Stimulated activated CD8-positive, alpha-beta memory T cell treated with anti-CD3 and anti-CD28 coated beads, Interleukin-15, amount 100 ng/mL, for 48 hours (primary cell): ENCODE measurements around the gene ANKS1A.

Source experiments
- DNase-seq, 2 donors: peaks; one replicate each; pipeline ENCODE4 v3.0.0-alpha.2; 2020; ENCODE audit warnings: low read depth in 2 of 2

Gene ANKS1A

DNA sequence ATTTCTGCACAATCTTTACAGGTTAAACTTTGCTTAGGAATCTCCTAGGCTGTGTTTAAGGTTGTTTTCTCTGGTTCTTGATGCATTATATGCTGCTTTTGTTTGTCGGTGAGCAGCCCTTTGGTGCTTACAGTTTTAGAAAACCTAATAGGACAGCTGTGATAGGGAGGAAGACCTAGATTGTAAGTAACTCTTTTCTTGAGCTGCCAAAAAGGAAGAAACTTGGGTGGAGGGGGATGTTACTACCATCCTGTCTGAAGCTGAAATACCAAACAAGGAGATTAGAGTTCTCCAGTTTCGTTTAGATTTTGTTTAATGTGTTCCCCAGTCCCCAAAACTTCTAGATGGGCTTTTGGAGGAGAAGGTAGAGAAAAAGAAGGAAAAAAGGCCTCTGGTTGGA lies 72.0 kb downstream of the ANKS1A start:
- no peak for DNase-seq

GRCh38 chr6:34961574-34961973 lies 72.5 kb downstream of the ANKS1A start:
- DNase-seq: no peak

DNA sequence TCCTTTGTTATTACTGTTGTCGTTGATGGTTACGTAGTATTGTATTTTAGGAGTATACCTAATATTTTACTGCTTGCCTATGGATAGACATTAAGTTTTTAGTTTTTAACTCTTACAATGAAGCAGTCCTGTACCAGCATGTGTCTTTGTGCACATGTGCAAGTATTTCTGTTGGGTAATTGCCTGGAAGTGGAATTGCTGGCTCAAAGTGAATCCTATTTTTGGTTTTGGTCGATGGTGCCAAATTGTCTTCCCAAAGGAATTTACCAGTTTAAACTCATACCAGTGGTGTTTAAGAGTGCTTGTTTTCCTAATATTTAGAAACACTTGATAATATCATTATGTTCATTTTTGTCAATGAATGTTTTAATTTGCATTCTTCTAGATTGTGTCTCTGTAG lies 75.5 kb downstream of the ANKS1A start:
- no peak for DNase-seq

- DNase-seq: no peak
Observed at GRCh38 chr6:34967461-34967860, 78.4 kb downstream of the ANKS1A start.

DNA sequence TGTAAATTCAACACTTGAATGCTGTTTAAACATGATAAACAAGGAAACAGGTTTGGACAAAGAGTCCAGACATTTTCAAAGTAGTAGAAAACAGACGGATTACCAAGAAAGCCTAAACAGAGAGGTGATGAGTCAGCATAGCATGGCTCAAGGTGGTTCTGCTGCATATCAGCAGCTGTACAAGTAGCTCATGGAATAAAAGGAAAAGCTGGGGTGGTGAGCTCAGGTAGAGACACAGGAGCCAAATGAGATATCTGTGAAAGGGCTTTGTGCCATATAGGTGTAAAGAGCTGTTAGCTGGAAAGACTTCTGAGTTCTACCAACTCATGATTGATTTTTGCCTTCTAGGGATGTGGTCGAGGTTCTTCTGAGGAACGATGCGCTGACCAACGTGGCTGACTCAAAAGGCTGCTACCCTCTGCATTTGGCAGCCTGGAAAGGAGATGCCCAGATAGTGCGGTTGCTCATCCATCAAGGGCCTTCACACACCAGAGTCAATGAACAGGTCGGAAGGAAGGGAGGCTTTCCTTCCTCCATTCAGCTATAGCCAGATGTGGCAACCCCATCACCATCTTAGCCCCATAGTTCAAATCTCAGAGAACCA lies 80.7 kb downstream of the ANKS1A start:
- peak in 1 of 2 donors; percentile 4 for DNase-seq

- DNase-seq: no peak
Observed at GRCh38 chr6:34970488-34970887, 81.4 kb downstream of the ANKS1A start.

DNA sequence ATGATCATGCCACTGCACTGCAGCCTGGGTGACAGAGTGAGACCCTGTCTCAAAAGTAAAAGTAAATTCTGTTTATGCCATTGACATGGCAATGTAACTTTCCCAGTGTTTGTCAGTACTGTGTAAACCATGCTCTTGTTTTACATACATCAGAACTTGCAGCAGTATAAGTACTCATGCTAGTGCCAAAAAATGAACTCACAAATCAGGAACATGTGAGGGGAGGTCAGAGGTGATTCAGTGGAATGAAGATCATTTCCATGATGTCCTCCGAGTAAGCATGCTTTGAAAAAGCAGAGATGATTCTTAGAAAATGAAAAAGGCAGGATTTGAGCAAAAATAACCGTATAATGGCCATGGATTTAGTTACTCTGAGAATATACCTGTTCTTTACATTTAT lies 81.9 kb downstream of the ANKS1A start:
- no peak for DNase-seq

DNA sequence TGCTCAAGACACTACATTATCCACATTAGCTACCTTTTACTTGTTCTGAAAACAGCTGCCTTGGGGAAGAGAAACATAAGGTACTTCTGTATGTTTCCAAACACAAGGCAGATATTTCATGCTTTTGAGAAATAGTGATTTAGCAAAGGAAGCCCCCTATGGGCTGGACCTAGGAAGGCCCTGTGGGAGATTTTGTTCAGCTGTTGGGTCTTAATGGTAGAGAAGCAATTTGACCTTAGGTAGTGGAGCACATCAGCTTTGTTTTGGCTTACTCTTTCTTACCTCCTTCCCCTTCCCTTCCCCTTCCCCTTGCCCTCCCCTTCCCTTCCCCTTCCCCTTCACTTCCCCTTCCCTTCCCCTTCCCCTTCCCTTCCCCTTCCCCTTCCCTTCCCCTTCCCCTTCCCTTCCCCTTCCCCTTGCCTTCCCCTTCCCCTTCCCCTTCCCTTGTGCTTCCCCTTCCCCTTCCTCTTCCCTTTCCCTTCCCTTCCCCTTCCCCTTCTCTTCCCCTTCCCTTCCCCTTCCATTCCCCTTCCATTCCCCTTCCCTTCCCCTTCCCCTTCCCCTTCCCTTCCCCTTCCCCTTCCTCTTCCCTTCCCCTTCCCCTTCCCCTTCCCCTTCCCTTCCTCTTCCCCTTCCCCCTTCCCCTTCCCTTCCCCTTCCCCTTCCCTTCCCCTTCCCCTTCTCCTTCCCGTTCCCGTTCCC lies 84.6 kb downstream of the ANKS1A start:
- DNase-seq: no peak

- no peak for DNase-seq
Observed at GRCh38 chr6:34974249-34974642, 85.2 kb downstream of the ANKS1A start.

- DNase-seq: no peak
Observed at GRCh38 chr6:34976239-34976638, 87.2 kb downstream of the ANKS1A start.

- no peak for DNase-seq
Observed at GRCh38 chr6:34979218-34979617, 90.2 kb downstream of the ANKS1A start.

DNA sequence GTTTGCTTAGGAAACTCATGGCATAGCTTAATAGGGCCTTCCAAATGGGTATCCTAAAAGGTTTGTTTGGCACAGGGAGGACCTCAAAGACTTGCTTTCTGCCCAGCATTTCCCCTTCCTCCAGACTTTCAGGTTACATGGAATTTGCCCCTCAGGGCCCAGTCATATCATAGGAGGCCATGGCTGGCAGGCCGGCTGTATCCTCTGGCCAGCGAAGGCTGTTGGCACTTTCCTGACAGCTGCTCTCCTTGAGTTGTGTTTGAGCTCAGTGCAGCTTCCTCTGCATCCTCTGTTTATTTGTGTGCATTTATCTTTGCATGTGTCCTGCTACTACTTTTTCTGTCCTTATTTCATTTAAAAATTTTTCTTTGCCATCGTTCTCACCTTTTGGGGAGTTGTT lies 90.9 kb downstream of the ANKS1A start:
- no peak for DNase-seq

DNA sequence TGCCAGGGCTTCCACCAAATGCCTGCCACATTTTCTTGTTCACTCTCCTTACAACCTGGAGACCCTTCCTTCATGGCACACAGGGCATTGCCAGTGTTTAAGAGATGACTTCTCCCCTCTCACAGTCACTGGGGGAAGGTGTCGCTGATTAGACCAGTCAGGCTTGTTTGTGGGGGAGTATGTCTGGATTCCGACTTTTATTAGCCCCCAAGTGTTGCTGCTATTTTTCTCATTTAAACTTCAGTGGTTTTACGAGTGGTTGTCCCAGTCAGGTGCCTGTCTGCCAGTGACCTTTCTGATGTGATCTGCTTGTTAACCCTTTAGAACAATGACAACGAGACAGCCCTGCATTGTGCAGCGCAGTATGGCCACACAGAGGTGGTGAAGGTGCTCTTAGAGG lies 92.3 kb downstream of the ANKS1A start:
- no peak for DNase-seq

- no peak for DNase-seq
Observed at GRCh38 chr6:34981951-34982350, 92.9 kb downstream of the ANKS1A start.

GRCh38 chr6:34982424-34982852 lies 93.4 kb downstream of the ANKS1A start:
- DNase-seq: no peak

GRCh38 chr6:34984416-34984815 lies 95.4 kb downstream of the ANKS1A start:
- DNase-seq: no peak

GRCh38 chr6:34985236-34985635 lies 96.2 kb downstream of the ANKS1A start:
- DNase-seq: no peak

DNA sequence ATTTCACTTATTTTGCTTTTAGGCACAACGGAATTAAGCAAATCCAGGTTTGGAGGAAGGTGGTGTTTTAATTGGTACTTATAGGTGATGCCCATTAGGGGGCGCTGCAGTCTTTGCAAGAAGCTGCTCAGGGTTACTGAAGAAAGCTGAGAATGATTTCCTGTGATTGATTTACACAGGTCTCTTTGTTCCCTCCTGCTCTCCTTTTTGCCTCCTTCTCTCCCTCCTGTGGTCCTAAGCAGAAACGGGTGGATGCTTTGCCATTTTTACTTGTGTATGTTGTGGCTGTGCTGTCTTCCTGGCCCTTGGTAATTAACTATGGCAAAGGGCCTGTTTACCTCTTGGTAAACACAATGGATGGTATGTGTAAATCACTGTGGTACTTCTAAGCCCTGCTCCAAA lies 97.8 kb downstream of the ANKS1A start:
- DNase-seq: peak in 1 of 2 donors; percentile 26

DNA sequence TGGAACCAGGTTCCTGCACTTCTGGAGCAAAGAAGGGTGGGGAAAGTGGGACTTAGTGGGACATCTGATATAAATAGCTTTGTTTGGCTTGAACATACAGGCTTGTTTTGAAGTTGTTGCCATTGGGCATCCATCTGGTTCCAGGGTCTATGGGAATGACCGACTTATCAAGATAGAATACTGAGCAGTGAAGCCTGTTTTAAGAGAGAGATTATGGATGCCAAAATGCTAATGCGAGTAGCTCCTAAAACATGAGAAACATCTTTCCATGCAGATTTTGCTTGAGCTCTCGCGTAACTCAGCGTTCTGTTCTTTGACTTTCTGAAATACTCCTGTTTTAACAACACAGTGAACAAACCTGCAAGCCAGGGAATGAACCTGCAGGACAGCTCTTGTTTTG lies 98.5 kb downstream of the ANKS1A start:
- DNase-seq: no peak

DNA sequence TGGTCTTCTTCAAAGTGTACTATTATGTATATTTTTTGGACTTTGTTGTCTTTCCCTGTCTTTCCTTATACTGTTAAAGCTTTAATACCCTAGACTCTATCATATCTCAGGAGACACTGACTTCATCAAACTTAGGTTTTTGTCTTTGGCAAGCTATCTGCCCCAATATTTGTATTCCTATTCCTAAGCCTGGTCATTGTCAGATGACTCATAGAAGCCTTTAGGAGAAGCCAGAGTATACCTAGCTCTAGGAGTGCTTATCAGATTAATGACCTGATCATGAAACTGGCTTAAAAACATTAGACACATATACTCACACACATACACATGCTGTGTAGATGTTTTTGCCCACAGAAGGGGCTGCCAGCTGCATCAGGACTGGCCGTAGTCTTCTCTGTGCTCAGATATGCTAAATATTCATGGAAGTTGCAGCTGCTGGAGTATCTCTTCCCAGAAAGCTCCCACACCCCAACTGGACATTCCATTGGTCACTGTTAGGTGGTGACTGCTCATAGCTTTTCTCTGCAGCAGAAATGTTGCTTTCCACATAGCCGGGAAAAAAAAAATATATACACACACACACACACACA lies 102.0 kb downstream of the ANKS1A start:
- DNase-seq: no peak

GRCh38 chr6:34992376-34992775 lies 103.3 kb downstream of the ANKS1A start:
- DNase-seq: no peak

DNA sequence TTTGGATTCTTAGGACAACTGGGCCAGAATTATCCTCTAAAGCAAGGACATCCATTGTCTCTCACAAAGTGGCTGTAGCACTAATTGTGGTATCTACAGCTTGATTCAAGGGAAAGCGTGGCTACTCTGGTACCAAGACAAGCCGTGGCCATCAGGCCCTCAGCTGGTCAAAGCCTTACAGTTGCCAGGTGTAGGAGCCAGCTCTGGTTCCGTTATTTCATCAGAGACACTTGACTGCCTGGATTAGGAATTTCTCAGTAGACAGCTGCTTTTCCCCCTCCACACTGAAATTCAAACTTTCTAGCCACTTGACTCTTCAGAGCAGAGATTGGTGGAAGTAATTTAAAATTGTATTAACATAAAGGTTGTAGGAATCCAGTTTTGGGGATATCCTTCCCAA lies 104.2 kb downstream of the ANKS1A start:
- no peak for DNase-seq

- no peak for DNase-seq
Observed at GRCh38 chr6:34994693-34995092, 105.6 kb downstream of the ANKS1A start.
